Mesodermal cell (in vitro differentiated cells): ENCODE measurements around the gene MLLT10.

Source experiments
- H3K27ac ChIP-seq: 2 replicates; pipeline ENCODE4 v1.7.0; 2013; ENCODE audit warnings: mild to moderate bottlenecking, low read depth, low read length, moderate library complexity; ENCODE audit not compliant: severe bottlenecking
- H3K36me3 ChIP-seq: 2 replicates; pipeline ENCODE4 v1.7.1; 2013; ENCODE audit warnings: mild to moderate bottlenecking, low read length, moderate library complexity; ENCODE audit not compliant: control insufficient read depth, insufficient read depth
- H3K4me1 ChIP-seq: one replicate; pipeline ENCODE4 v1.7.1; 2013; ENCODE audit warnings: mild to moderate bottlenecking, low read length; ENCODE audit not compliant: insufficient read depth, control insufficient read depth, poor library complexity, severe bottlenecking
- H3K4me3 ChIP-seq: 2 replicates; pipeline ENCODE4 v1.7.0; 2013; ENCODE audit warnings: low read length, control low read depth, mild to moderate bottlenecking; ENCODE audit not compliant: insufficient read depth, poor library complexity, severe bottlenecking; ENCODE audit errors: extremely low read depth
- H3K9me3 ChIP-seq: 2 replicates; pipeline ENCODE4 v1.7.1; 2013; ENCODE audit warnings: mild to moderate bottlenecking, low read length, moderate library complexity; ENCODE audit not compliant: control insufficient read depth
- WGBS, 2 experiments: methylation state at CpG; one replicate each; pipeline ENCODE4 v1.1.5; 2013; ENCODE audit warnings: missing lambda C conversion rate in 2 of 2; ENCODE audit not compliant: insufficient coverage in 2 of 2; 5-methylcytosine and 5-hydroxymethylcytosine counted together

Gene MLLT10

GRCh38 chr10:21724020-21724589 lies 190.1 kb downstream of the MLLT10 start:
- no peaks in the 10 kb centered on the region for H3K9me3 ChIP-seq
- 97% methylated on average over 3 to 6 of the region's 7 CpGs for WGBS, 2 experiments
- H3K4me1 ChIP-seq, result peaks cover 26% of the 10 kb centered on the region
- peak overlapping the region; percentile 54 for H3K27ac ChIP-seq
- H3K36me3 ChIP-seq, result peaks cover 5% of the 10 kb centered on the region
- H3K4me3 ChIP-seq, result no peak overlapping the region

GRCh38 chr10:21724687-21725367 lies 190.8 kb downstream of the MLLT10 start:
- H3K9me3 ChIP-seq, result no peaks in the 10 kb centered on the region
- peaks cover 5% of the 10 kb centered on the region for H3K36me3 ChIP-seq
- 74 to 75% methylated on average over 2 to 3 of the region's 4 CpGs for WGBS, 2 experiments
- no peak overlapping the region for H3K4me3 ChIP-seq
- H3K27ac ChIP-seq, result peak overlapping the region; percentile 54
- H3K4me1 ChIP-seq, result peaks cover 26% of the 10 kb centered on the region

- H3K4me3 ChIP-seq, result no peak overlapping the region
- peaks cover 12% of the 10 kb centered on the region for H3K36me3 ChIP-seq
- H3K4me1 ChIP-seq, result peaks cover 18% of the 10 kb centered on the region
- no peaks in the 10 kb centered on the region for H3K9me3 ChIP-seq
- WGBS, 2 experiments, result 62 to 64% methylated on average over 3 of the region's 3 CpGs
- peak overlapping the region; percentile 81 for H3K27ac ChIP-seq
Observed at GRCh38 chr10:21726601-21727225, 192.7 kb downstream of the MLLT10 start.

- Histone ChIP-seq H3K4me1 (peaks cover 23% of the 10 kb centered on the region), H3K9me3 (no peaks in the 10 kb centered on the region), H3K36me3 (peaks cover 12% of the 10 kb centered on the region), H3K27ac (peak overlapping the region; percentile 81), H3K4me3 (no peak overlapping the region)
- WGBS, 2 experiments, result 21 to 46% methylated on average over 2 to 5 of the region's 13 CpGs
Observed at GRCh38 chr10:21727452-21728168, 193.6 kb downstream of the MLLT10 start.

GRCh38 chr10:21728618-21729017 lies 194.6 kb downstream of the MLLT10 start:
- Histone ChIP-seq H3K36me3 (peaks cover 13% of the 10 kb centered on the region), H3K9me3 (no peaks in the 10 kb centered on the region), H3K4me3 (no peak overlapping the region), H3K27ac (no peak overlapping the region), H3K4me1 (peaks cover 24% of the 10 kb centered on the region)
- 97 to 100% methylated on average over 1 to 3 of the region's 3 CpGs for WGBS, 2 experiments

- WGBS, 2 experiments, result 13 to 25% methylated on average over 5 of the region's 10 CpGs
- peaks cover 8% of the 10 kb centered on the region for H3K4me1 ChIP-seq
- no peak overlapping the region for H3K4me3 ChIP-seq
- H3K27ac ChIP-seq, result peak overlapping the region; percentile 29
- no peaks in the 10 kb centered on the region for H3K9me3 ChIP-seq
- peaks cover 40% of the 10 kb centered on the region for H3K36me3 ChIP-seq
Observed at GRCh38 chr10:21732067-21732772, 198.2 kb downstream of the MLLT10 start.

- 80% methylated on average over 1 of the region's 6 CpGs; no CpG with 5 or more reads in 1 of the 2 experiments for WGBS, 2 experiments
- Histone ChIP-seq H3K4me1 (peaks cover 8% of the 10 kb centered on the region), H3K27ac (no peak overlapping the region), H3K36me3 (peaks cover 47% of the 10 kb centered on the region), H3K9me3 (no peaks in the 10 kb centered on the region), H3K4me3 (no peak overlapping the region)
Observed at GRCh38 chr10:21733710-21734109, 199.7 kb downstream of the MLLT10 start.

GRCh38 chr10:21737106-21737505 lies 203.1 kb downstream of the MLLT10 start:
- Histone ChIP-seq H3K4me1 (peaks cover 13% of the 10 kb centered on the region), H3K4me3 (no peak overlapping the region), H3K9me3 (no peaks in the 10 kb centered on the region), H3K27ac (no peak overlapping the region), H3K36me3 (peaks cover 68% of the 10 kb centered on the region)
- 96 to 98% methylated on average over 4 of the region's 4 CpGs for WGBS, 2 experiments

GRCh38 chr10:21740989-21741388 lies 207.0 kb downstream of the MLLT10 start:
- no peak overlapping the region for H3K4me3 ChIP-seq
- WGBS, 2 experiments, result 83% methylated on average over 1 of the region's 4 CpGs; no CpG with 5 or more reads in 1 of the 2 experiments
- H3K9me3 ChIP-seq, result no peaks in the 10 kb centered on the region
- peaks cover 5% of the 10 kb centered on the region for H3K4me1 ChIP-seq
- no peak overlapping the region for H3K27ac ChIP-seq
- H3K36me3 ChIP-seq, result peaks cover 85% of the 10 kb centered on the region

GRCh38 chr10:21742740-21743412 lies 208.8 kb downstream of the MLLT10 start:
- H3K27ac ChIP-seq, result no peak overlapping the region
- 89 to 100% methylated on average over 2 of the region's 5 CpGs for WGBS, 2 experiments
- H3K4me3 ChIP-seq, result no peak overlapping the region
- H3K36me3 ChIP-seq, result peaks cover 73% of the 10 kb centered on the region
- H3K4me1 ChIP-seq, result peaks cover 5% of the 10 kb centered on the region
- no peaks in the 10 kb centered on the region for H3K9me3 ChIP-seq
